Stimulated activated CD4-positive, alpha-beta T cell treated with anti-CD3 and anti-CD28 coated beads, Interleukin-4, amount 100 ng/mL, for 1 hour (primary cell): ENCODE results near the gene COL18A1.
"Not testable (repeated sequence)": the region's sequence is repeated elsewhere in the genome, so short reads cannot be mapped to it uniquely, and the experiment has no call there.

Source experiments
- DNase-seq: peaks from one replicate; pipeline ENCODE4 v3.0.0-alpha.2; 2020

The COL18A1 gene

DNA sequence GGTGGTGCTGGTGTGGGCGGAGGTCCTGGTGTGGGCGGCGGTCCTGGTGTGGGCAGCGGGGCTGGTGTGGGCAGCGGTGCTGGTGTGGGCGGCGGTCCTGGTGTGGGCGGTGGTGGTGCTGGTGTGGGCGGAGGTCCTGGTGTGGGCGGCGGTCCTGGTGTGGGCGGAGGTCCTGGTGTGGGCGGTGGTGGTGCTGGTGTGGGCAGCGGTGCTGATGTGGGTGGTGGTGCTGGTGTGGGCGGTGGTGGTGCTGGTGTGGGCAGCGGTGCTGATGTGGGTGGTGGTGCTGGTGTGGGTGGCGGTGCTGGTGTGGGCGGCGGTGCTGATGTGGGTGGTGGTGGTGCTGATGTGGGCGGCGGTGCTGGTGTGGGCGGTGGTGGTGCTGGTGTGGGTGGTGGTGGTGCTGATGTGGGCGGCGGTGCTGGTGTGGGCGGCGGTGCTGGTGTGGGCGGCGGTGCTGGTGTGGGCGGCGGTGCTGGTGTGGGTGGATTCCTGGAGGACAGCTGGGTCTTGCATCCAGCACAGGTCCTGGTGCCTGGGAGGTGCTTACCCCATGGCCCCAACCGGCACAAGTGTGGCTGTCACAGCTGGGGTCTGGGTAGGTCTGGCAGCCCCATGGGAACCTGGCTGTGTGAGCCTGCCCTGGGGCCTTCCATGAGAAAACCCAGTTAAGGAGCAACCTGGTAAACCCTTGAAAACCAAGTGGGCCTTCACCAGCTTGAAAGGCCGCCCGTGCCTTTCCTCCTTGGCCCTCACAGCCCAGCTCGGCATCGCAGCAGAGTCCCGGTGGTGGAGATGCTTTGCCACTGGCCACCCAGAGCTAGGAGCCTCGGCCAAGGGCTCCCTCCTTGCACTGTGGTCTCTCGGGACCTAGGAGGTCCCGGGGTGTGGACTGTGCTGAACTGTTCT, 38.0 kb downstream of the COL18A1 start:
- DNase-seq, result not testable (repeated sequence)

GRCh38 chr21:45443595-45444181, 38.7 kb downstream of the COL18A1 start:
- no peak for DNase-seq

DNA sequence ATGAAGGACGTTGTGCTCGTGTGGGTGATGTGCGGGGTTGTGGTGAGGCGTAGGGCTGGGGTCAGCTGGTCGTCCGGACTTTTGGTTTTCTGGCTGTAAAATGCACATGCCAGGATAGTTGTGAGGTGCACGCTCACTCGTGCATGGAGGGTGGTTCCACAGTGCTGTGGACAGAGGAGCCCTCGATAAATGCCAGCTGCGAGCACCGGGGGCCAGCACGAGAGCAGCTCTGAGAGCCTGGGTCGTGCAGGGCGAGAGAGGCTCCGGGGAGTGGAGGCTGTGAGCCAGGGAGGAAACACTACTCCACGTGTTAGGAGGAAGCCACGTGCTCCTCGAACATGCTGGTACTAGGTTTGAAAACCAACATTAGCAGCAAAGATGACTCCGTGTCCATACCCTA, 39.4 kb downstream of the COL18A1 start:
- DNase-seq, result no peak

GRCh38 chr21:45445369-45445768, 40.4 kb downstream of the COL18A1 start:
- no peak for DNase-seq

DNA sequence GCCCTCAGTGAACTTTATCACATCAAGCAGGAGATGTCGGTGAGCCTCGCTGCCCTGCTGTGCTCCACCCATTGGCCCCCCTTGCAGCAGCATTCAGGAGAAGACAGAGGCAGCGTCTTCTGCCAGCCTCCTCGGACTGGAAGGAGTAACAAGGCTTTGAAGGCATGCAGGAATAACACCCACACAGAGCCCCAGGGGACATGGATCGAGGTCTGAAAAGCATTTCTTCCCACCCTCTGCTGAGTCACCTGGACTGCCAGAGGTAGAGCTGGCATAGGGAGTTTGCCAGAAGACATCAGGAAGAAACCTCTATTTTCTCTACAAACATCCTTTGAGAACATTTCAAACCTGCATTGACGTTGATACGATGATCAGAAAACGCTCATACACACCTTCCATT, 42.9 kb downstream of the COL18A1 start:
- no peak for DNase-seq

GRCh38 chr21:45448283-45448809, 43.4 kb downstream of the COL18A1 start:
- no peak for DNase-seq

- no peak for DNase-seq
These were observed 44.1 kb downstream of the COL18A1 start for GRCh38 chr21:45448810-45449657.

DNA sequence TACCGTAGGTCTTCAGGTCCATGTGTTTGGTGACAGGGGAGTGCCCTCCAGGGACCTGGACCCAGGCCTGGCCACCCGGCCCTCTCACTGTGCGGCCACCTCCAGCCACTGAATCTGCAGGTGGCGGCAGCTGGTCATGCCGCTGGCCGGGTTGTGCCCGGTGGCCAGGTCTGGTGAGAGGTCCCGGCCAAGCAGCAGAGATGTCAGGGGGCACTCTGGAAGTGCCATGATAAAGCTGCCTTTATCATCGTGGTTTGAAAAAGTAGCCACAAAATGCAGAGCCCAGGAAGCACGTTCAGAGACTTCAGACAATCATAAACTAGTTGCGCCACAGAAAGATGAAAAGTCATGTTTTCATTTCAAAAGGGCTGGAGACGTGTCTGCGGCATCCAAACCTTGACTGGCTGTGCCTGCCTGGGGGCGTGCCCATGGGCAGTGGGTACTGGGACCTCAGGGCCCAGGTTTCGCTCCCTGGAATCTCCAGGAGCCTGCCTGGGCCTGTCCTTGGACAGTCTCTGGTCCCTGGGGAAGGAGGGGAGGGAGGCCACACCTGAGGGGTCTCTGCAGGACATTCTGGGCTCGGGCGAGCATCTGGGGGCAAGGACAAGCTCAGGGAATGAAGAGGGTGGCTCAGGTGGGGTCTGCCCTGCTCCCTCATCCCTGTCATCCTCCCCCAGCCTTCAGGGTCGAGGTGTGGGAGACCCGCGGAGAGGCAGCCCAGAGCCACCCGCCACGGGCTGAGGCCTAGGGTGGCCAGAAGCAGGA, 44.9 kb downstream of the COL18A1 start:
- no peak for DNase-seq

DNA sequence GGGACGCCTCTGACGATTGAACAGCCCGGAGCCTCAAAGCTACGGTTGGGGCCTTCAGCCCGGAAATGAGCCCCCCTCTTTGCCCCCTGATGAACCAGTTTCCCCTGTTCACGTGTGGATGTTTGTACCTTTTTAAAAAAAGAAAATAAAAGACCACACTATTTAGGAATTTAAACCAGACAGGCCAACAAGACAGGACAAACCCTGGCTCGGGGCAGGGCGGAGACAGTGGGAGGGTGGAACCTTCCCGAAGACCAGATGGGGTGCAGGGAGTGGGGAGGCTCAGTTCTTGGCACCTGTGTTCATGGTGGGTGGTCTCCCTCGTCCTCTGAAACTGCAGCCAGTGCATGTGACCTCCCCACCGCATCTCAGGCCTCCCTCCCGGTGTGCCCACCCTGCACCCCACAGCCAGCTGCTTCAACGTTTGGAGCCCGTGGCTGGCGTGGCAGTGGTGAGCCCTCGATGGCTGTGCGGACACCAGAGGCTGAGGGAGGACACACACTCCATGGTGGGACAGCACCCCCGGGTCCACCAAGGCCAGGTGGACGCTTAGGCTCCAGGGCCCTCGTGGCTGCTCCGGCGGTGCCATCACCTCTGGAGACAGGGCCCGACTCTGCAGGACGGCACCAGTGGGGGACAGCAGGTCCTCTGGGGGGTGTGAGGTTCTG, 45.6 kb downstream of the COL18A1 start:
- no peak for DNase-seq

DNA sequence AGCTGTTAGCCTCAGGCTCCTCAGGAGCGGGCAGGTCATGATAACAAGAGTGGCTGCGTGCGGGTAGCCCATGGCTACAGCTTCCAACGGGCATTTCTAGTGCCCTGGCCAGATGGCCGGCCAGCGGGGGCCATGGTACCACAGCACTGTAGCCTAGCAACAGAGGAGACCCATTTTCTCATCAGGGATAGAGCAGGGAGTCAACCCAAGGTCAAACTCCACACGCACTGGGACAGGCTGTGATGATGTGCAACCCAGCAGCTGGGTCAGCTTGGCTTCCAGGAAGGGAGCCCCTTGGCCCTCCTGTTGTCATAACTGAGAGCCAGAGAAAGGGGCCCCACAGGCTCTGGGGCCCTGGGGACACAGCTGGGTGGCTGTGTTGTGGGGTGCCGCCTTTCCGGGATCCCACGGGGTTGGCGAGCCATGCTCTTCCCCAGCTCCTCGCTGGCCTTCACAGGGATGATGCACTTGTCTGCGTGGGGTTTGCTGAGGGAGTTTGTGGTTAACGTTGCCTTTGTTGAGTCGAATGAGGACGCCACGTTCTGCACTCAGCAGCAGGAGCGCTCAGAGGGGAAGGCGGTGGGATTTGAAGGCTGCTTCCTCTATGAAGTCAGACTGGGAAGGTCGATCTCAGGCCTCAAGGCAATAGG, 46.3 kb downstream of the COL18A1 start:
- DNase-seq, result no peak

DNA sequence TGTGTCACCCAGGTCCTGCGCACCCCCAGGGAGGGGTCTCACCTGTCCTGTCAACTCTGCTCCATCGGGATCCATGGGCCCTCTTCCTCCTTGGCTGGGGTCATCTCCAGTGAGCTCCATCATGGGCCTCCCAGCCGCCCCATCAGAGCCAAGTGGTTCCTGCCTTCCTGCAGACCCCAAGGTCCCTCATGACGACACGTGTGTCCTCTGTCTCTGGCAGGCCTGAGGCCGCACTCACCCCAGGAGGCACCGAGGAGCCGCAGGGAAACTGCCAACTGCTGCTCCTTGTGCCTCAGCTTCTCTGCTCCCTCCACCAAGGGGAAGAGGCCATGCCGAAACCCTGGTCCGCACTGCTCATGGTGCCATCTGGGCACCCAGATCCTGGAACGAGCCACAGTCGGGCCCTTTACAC, 46.8 kb downstream of the COL18A1 start:
- DNase-seq, result no peak

GRCh38 chr21:45452696-45453307, 47.8 kb downstream of the COL18A1 start:
- no peak for DNase-seq

GRCh38 chr21:45453308-45453950, 48.5 kb downstream of the COL18A1 start:
- DNase-seq, result no peak

GRCh38 chr21:45454060-45454925, 49.3 kb downstream of the COL18A1 start:
- no peak for DNase-seq

DNA sequence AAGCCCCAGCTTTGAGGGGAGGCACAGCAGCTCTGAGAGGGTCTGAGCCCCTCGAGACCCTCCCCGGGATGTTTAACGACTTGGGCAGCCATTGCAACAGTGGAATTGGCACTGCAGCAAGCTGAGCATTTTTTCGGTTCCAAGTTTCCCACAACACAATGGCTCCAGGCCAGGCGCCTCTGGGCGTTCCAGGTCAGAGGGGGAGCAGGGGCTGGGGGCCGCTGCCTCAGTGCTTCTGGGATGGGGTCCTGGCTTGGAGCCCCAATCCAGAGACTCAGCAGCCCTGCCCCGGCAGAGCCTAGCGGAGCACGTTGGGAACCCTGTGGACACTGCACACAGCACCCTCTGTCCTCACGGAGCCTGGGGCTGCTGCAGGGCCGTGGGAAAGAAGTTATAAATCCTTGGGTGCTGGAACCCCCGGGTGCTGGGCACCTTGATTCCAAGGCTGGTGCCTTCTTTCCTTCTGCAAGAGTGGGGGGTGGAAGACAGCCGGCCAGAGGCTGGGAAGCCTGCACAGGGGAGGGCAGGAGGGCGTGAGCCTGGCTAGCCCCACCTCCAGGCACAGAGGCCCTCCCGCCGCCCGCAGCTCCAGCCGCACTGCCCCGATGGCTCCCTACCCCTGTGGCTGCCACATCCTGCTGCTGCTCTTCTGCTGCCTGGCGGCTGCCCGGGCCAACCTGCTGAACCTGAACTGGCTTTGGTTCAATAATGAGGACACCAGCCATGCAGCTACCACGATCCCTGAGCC, 50.1 kb downstream of the COL18A1 start:
- DNase-seq, result no peak

GRCh38 chr21:45455674-45456583, 51.0 kb downstream of the COL18A1 start:
- no peak for DNase-seq

DNA sequence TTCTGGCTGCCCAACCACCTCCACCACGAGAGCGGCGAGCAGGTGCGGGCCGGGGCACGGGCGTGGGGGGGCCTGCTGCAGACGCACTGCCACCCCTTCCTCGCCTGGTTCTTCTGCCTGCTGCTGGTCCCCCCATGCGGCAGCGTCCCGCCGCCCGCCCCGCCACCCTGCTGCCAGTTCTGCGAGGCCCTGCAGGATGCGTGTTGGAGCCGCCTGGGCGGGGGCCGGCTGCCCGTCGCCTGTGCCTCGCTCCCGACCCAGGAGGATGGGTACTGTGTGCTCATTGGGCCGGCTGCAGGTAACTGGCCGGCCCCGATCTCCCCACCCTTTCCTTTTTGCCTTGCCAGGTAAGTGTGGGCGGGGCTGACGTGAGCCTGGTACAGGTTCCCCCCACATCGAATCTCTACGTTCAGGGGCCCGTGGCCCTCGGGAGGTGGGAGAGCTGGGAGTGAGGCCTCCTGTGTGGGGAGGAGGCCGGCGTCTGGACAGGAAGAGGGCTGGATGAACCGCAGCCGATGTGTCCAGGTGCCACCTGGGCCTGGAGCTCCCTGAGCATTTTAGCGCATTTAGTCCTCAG, 51.7 kb downstream of the COL18A1 start:
- no peak for DNase-seq
